Fibroblast of the aortic adventitia (primary cell): Measurements from ENCODE around the gene KRT6C. TPM values are rescaled to one million over a fixed set of nuclear protein-coding genes. Genes with fewer than 3 reads are reported as not detected.

Source experiments
- DNase-seq: peaks from one replicate; pipeline ENCODE4 v3.0.0-alpha.2; 2010; ENCODE audit warnings: low read depth
- H3K4me3 ChIP-seq: 2 replicates; pipeline ENCODE4 v1.5.1; 2011; ENCODE audit warnings: low read depth, mild to moderate bottlenecking, control low read depth, low read length, moderate library complexity
- CTCF ChIP-seq: IDR thresholded peaks from 2 replicates; pipeline ENCODE4 v1.5.1; 2011; ENCODE audit warnings: mild to moderate bottlenecking, low read length, control low read depth, inconsistent platforms; ENCODE audit not compliant: insufficient read depth
- total RNA-seq: library from RNA; depleted of rRNA; stranded (reverse); fragments of >200 nt; gene quantifications from 2 replicates; pipeline ENCODE4 v1.2.3, GENCODE V29; 2012; ENCODE audit warnings: low replicate concordance

KRT6C gene
- total RNA-seq, 1 donor: not detected

- no peak overlapping the region for H3K4me3 ChIP-seq
- no peak for TF ChIP-seq CTCF
- DNase-seq: no peak
Measured at GRCh38 chr12:52418576-52419110, 55.0 kb downstream of the KRT6C start.

Other genes with a start within 250 kb of the KRT6C start
- gene KRT7, start 240.6 kb downstream of the KRT6C start, total RNA-seq: 1.4 and 20.0 TPM in 2 replicates
- gene KRT86, start 199.2 kb downstream of the KRT6C start, total RNA-seq: not detected in 2 replicates
- gene KRT81, start 182.3 kb downstream of the KRT6C start, total RNA-seq: not detected in 2 replicates
- gene KRT83, start 152.4 kb downstream of the KRT6C start, total RNA-seq: not detected in 2 replicates
- not detected in 2 replicates for gene KRT85, start 106.3 kb downstream of the KRT6C start, total RNA-seq
- gene KRT84, start 88.2 kb downstream of the KRT6C start, total RNA-seq: not detected in 2 replicates
- not detected in 2 replicates for gene KRT82, start 67.5 kb downstream of the KRT6C start, total RNA-seq
- gene KRT75, start 39.4 kb downstream of the KRT6C start, total RNA-seq: not detected in 2 replicates
- not detected in 2 replicates for gene KRT6B, start 21.7 kb downstream of the KRT6C start, total RNA-seq
- not detected in 2 replicates for gene KRT6A, start 19.5 kb upstream of the KRT6C start, total RNA-seq
- gene KRT5, start 46.6 kb upstream of the KRT6C start, total RNA-seq: not detected in 2 replicates
- not detected in 2 replicates for gene KRT71, start 79.3 kb upstream of the KRT6C start, total RNA-seq
- gene KRT74, start 100.0 kb upstream of the KRT6C start, total RNA-seq: not detected in 2 replicates
- gene KRT72, start 127.7 kb upstream of the KRT6C start, total RNA-seq: not detected in 2 replicates
- not detected in 2 replicates for gene KRT73, start 144.8 kb upstream of the KRT6C start, total RNA-seq
- not detected in 2 replicates for gene KRT2, start 178.4 kb upstream of the KRT6C start, total RNA-seq
- not detected in 2 replicates for gene KRT1, start 206.6 kb upstream of the KRT6C start, total RNA-seq
- gene KRT77, start 229.7 kb upstream of the KRT6C start, total RNA-seq: not detected in 2 replicates